ENCODE data around the gene SNCG. TPM values are rescaled to one million over a fixed set of nuclear protein-coding genes. Genes with fewer than 3 reads are reported as not detected.
A peak's percentile ranks its signal among the peaks of the same experiment; 100 is the strongest.
"Not testable (repeated sequence)": the region's sequence is repeated elsewhere in the genome, so short reads cannot be mapped to it uniquely, and the experiment has no call there.

The SNCG gene
- total and polyA plus RNA-seq, 4 experiments from 2014 or later: not detected

- intact Hi-C loops (cut with micrococcal nuclease): no loop called here
- Histone ChIP-seq H3K27me3 (ENCODE audit: insufficient read depth, low read length) (no peaks in the 10 kb centered on the region), H3K4me3 (ENCODE audit: low read length in 2 of 2) (no peak overlapping the region), H3K36me3 (ENCODE audit: insufficient read depth, low read length) (no peaks in the 10 kb centered on the region), H3K27ac (ENCODE audit: low read depth, low read length) (no peak overlapping the region), H3K9me3 (ENCODE audit: control insufficient read depth in 1 of 2, low read length in 2 of 2) (no peaks in the 10 kb centered on the region), H3K4me1 (ENCODE audit: insufficient read depth, low read length) (peaks cover 21% of the 10 kb centered on the region)
- POLR2A ChIA-PET (ENCODE audit: partially characterized antibody): interaction anchor here (2.2 kb wide), 1 partner anchor 19 kb away, joined by 9 read pairs; no protein-coding TSS in a partner anchor
- H3K9me3 Mint-ChIP-seq: peaks cover 0 to 24% (median 17%) of the 10 kb centered on the region in 8 donors
- H3K27ac Mint-ChIP-seq: peak overlapping the region in 4 of 7 donors; percentile 56 to 81 (median 77)
- H3K27me3 Mint-ChIP-seq: no peaks in the 10 kb centered on the region
- CTCF ChIA-PET (ENCODE audit: partially characterized antibody): interaction anchor here (1.6 to 5.7 kb wide), 3 partner anchors 8 to 14 kb away, joined by 7 to 35 read pairs (median 14); no protein-coding TSS in a partner anchor
- peaks cover 14 to 33% (median 19%) of the 10 kb centered on the region in 4 donors for H3K4me1 Mint-ChIP-seq
- H3K4me3 Mint-ChIP-seq: no peak overlapping the region
- peaks cover 0 to 14% of the 10 kb centered on the region in 2 donors for H3K36me3 Mint-ChIP-seq
- no peak for DNase-seq
Observed at GRCh38 chr10:86952106-86952505, 6.3 kb upstream of the SNCG start.

GRCh38 chr10:86952697-86953096, 5.7 kb upstream of the SNCG start:
- Mint-ChIP-seq H3K27ac (peak overlapping the region in 2 of 7 donors; percentile 30 to 81), H3K4me1 (peaks cover 14 to 33% (median 19%) of the 10 kb centered on the region in 4 donors), H3K36me3 (peaks cover 0 to 14% of the 10 kb centered on the region in 2 donors), H3K9me3 (peaks cover 0 to 24% (median 17%) of the 10 kb centered on the region in 8 donors)
- H3K4me1 ChIP-seq (ENCODE audit: insufficient read depth, low read length): peaks cover 21% of the 10 kb centered on the region
- H3K36me3 ChIP-seq (ENCODE audit: insufficient read depth, low read length); H3K27me3 ChIP-seq (ENCODE audit: insufficient read depth, low read length); POLR2A ChIA-PET (ENCODE audit: partially characterized antibody); intact Hi-C loops (cut with micrococcal nuclease); DNase-seq; H3K27me3 Mint-ChIP-seq; H3K4me3 ChIP-seq (ENCODE audit: low read length in 2 of 2); H3K4me3 Mint-ChIP-seq; H3K9me3 ChIP-seq (ENCODE audit: control insufficient read depth in 1 of 2, low read length in 2 of 2); H3K27ac ChIP-seq (ENCODE audit: low read depth, low read length): not testable (repeated sequence)
- CTCF ChIA-PET (ENCODE audit: partially characterized antibody): interaction anchor here (2.9 to 5.7 kb wide), 2 partner anchors 13 to 14 kb away, joined by 14 to 35 read pairs; no protein-coding TSS in a partner anchor

- POLR2A ChIA-PET (ENCODE audit: partially characterized antibody): no interaction called here
Observed at GRCh38 chr10:86953747-86954680, 4.4 kb upstream of the SNCG start.

GRCh38 chr10:86954681-86955500, 3.5 kb upstream of the SNCG start:
- Histone ChIP-seq H3K27ac (ENCODE audit: low read depth, low read length) (no peak overlapping the region), H3K9me3 (ENCODE audit: control insufficient read depth in 1 of 2, low read length in 2 of 2) (no peaks in the 10 kb centered on the region), H3K4me1 (ENCODE audit: insufficient read depth, low read length) (peaks cover 20% of the 10 kb centered on the region), H3K36me3 (ENCODE audit: insufficient read depth, low read length) (no peaks in the 10 kb centered on the region), H3K27me3 (ENCODE audit: insufficient read depth, low read length) (no peaks in the 10 kb centered on the region), H3K4me3 (ENCODE audit: low read length in 2 of 2) (no peak overlapping the region)
- peaks cover 10 to 20% (median 12%) of the 10 kb centered on the region in 4 donors for H3K4me1 Mint-ChIP-seq
- no peaks in the 10 kb centered on the region for H3K27me3 Mint-ChIP-seq
- peaks cover 0 to 8% of the 10 kb centered on the region in 2 donors for H3K36me3 Mint-ChIP-seq
- H3K9me3 Mint-ChIP-seq: peaks cover 0 to 24% (median 17%) of the 10 kb centered on the region in 8 donors
- ChIA-PET POLR2A (ENCODE audit: partially characterized antibody) (interaction anchor here (2.1 kb wide), 1 partner anchor 16 kb away, joined by 6 read pairs; no protein-coding TSS in a partner anchor), CTCF (ENCODE audit: partially characterized antibody) (interaction anchor here (1.0 kb wide), 2 partner anchors 13 to 15 kb away, joined by 3 to 4 read pairs; no protein-coding TSS in a partner anchor)
- intact Hi-C loops (cut with micrococcal nuclease): no loop called here
- DNase-seq: no peak
- H3K4me3 Mint-ChIP-seq: peak overlapping the region in 1 of 8 donors; percentile 41
- H3K27ac Mint-ChIP-seq: no peak overlapping the region

More at GRCh38 chr10:86953747-86954680, 4.4 kb upstream of the SNCG start:
- CTCF ChIA-PET (ENCODE audit: partially characterized antibody): interaction anchor here (1.0 to 5.7 kb wide), 3 partner anchors 13 to 15 kb away, joined by 3 to 35 read pairs (median 4); no protein-coding TSS in a partner anchor
- Mint-ChIP-seq H3K9me3 (peaks cover 0 to 24% (median 17%) of the 10 kb centered on the region in 8 donors), H3K4me1 (peaks cover 10 to 24% (median 15%) of the 10 kb centered on the region in 4 donors), H3K27ac (peak overlapping the region in 2 of 7 donors; percentile 22 to 42), H3K27me3 (no peaks in the 10 kb centered on the region), H3K4me3 (no peak overlapping the region), H3K36me3 (peaks cover 0 to 8% of the 10 kb centered on the region in 2 donors)
- Histone ChIP-seq H3K27ac (ENCODE audit: low read depth, low read length) (no peak overlapping the region), H3K9me3 (ENCODE audit: control insufficient read depth in 1 of 2, low read length in 2 of 2) (no peaks in the 10 kb centered on the region), H3K36me3 (ENCODE audit: insufficient read depth, low read length) (no peaks in the 10 kb centered on the region), H3K4me1 (ENCODE audit: insufficient read depth, low read length) (peaks cover 21% of the 10 kb centered on the region), H3K27me3 (ENCODE audit: insufficient read depth, low read length) (no peaks in the 10 kb centered on the region), H3K4me3 (ENCODE audit: low read length in 2 of 2) (no peak overlapping the region)
- DNase-seq: no peak
- intact Hi-C loops (cut with micrococcal nuclease): no loop called here

GRCh38 chr10:86955501-86956194, 2.8 kb upstream of the SNCG start:
- no peak overlapping the region for H3K27ac ChIP-seq (ENCODE audit: low read depth, low read length)
- peaks cover 6 to 13% (median 10%) of the 10 kb centered on the region in 4 donors for H3K4me1 Mint-ChIP-seq
- CTCF ChIA-PET (ENCODE audit: partially characterized antibody): interaction anchor here (1.0 kb wide), 2 partner anchors 12 to 16 kb away, joined by 3 to 4 read pairs; no protein-coding TSS in a partner anchor
- H3K9me3 Mint-ChIP-seq: peaks cover 0 to 20% (median 16%) of the 10 kb centered on the region in 8 donors
- no peaks in the 10 kb centered on the region for H3K27me3 ChIP-seq (ENCODE audit: insufficient read depth, low read length)
- H3K36me3 ChIP-seq (ENCODE audit: insufficient read depth, low read length): no peaks in the 10 kb centered on the region
- peaks cover 12% of the 10 kb centered on the region for H3K4me1 ChIP-seq (ENCODE audit: insufficient read depth, low read length)
- H3K4me3 ChIP-seq (ENCODE audit: low read length in 2 of 2): no peak overlapping the region
- H3K9me3 ChIP-seq (ENCODE audit: control insufficient read depth in 1 of 2, low read length in 2 of 2): no peaks in the 10 kb centered on the region
- no peak overlapping the region for H3K27ac Mint-ChIP-seq
- H3K36me3 Mint-ChIP-seq: peaks cover 0 to 8% of the 10 kb centered on the region in 2 donors
- DNase-seq: no peak
- intact Hi-C loops (cut with micrococcal nuclease): no loop called here
- no peaks in the 10 kb centered on the region for H3K27me3 Mint-ChIP-seq
- no peak overlapping the region for H3K4me3 Mint-ChIP-seq
- POLR2A ChIA-PET (ENCODE audit: partially characterized antibody): interaction anchor here (2.1 kb wide), 1 partner anchor 15 kb away, joined by 6 read pairs; no protein-coding TSS in a partner anchor

GRCh38 chr10:86956195-86956847, 2.1 kb upstream of the SNCG start:
- Mint-ChIP-seq H3K4me1 (peaks cover 4 to 8% (median 5%) of the 10 kb centered on the region in 4 donors), H3K9me3 (peaks cover 0 to 20% (median 16%) of the 10 kb centered on the region in 8 donors), H3K27me3 (no peaks in the 10 kb centered on the region), H3K36me3 (peaks cover 0 to 8% of the 10 kb centered on the region in 2 donors), H3K4me3 (peak overlapping the region in 1 of 8 donors; percentile 43), H3K27ac (peak overlapping the region in 1 of 7 donors; percentile 29)
- H3K36me3 ChIP-seq (ENCODE audit: insufficient read depth, low read length): no peaks in the 10 kb centered on the region
- no peak overlapping the region for H3K27ac ChIP-seq (ENCODE audit: low read depth, low read length)
- intact Hi-C loops (cut with micrococcal nuclease): no loop called here
- no peak overlapping the region for H3K4me3 ChIP-seq (ENCODE audit: low read length in 2 of 2)
- POLR2A ChIA-PET (ENCODE audit: partially characterized antibody): interaction anchor here (0.5 to 2.1 kb wide), 2 partner anchors 14 to 18 kb away, joined by 4 to 6 read pairs; no protein-coding TSS in a partner anchor
- CTCF ChIA-PET (ENCODE audit: partially characterized antibody): interaction anchor here (1.0 to 1.4 kb wide), 2 partner anchors 10 to 17 kb away, joined by 4 to 7 read pairs; no protein-coding TSS in a partner anchor
- DNase-seq: no peak
- no peaks in the 10 kb centered on the region for H3K9me3 ChIP-seq (ENCODE audit: control insufficient read depth in 1 of 2, low read length in 2 of 2)
- H3K27me3 ChIP-seq (ENCODE audit: insufficient read depth, low read length): no peaks in the 10 kb centered on the region
- H3K4me1 ChIP-seq (ENCODE audit: insufficient read depth, low read length): peaks cover 5% of the 10 kb centered on the region
